Measurements from ENCODE around the gene LPO. TPM values are rescaled to one million over a fixed set of nuclear protein-coding genes. Genes with fewer than 3 reads are reported as not detected.

LPO gene
- total RNA-seq, 2 donors from 2014 or later: not detected

DNA sequence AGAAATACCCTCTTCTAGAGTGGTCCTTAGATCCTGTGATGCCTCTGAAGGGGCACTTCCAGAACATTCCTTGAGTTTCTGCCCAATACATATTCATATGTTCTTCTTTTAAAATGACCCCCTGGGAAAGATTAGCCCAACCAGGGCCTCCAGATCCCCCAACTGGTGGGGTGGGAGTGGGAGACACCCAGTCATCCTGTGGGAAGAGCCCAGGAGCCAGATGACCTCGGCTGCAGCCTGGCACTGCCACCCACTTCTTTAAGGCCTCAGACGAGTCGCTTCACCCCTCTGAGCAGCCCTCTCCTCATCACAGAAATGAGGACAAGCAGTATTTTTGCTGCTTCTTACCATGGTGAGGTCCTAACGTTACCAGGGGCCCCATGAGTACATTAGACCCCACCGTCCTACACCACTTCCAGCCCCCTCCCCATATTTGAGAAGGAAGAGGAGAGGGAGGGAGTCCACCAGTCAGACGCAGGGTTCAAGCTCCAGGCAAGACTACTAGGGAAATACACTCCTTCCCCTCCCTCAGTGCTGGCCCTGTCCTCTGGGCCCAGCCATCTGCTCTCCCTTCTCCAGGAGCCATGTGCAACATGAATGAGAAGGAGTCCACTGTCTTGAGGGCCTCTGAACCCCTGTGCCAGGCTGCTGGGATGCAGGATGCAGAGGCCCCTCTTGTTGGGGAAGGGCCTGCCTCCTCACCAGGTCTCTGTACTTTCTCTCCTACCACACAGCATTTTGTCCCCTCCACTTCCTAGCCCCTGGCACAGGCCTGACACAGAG is 30.6 kb downstream of the LPO start:
- Histone ChIP-seq H3K27ac (no peak overlapping the region), H3K4me3 (no peak overlapping the region), H3K9me3 (no peaks in the 10 kb centered on the region), H3K4me1 (ENCODE audit: control insufficient read depth in 1 of 2, low read depth in 2 of 2) (no peaks in the 10 kb centered on the region), H3K36me3 (no peaks in the 10 kb centered on the region), H3K27me3 (replicated peaks; ENCODE audit: insufficient read depth) (no peaks in the 10 kb centered on the region)
- ATAC-seq (ENCODE audit: insufficient number of reproducible peaks, low FRiP score, low read depth) (no peak), DNase-seq (ENCODE audit: low spot score) (no peak)
- TF ChIP-seq, protein P1, sequence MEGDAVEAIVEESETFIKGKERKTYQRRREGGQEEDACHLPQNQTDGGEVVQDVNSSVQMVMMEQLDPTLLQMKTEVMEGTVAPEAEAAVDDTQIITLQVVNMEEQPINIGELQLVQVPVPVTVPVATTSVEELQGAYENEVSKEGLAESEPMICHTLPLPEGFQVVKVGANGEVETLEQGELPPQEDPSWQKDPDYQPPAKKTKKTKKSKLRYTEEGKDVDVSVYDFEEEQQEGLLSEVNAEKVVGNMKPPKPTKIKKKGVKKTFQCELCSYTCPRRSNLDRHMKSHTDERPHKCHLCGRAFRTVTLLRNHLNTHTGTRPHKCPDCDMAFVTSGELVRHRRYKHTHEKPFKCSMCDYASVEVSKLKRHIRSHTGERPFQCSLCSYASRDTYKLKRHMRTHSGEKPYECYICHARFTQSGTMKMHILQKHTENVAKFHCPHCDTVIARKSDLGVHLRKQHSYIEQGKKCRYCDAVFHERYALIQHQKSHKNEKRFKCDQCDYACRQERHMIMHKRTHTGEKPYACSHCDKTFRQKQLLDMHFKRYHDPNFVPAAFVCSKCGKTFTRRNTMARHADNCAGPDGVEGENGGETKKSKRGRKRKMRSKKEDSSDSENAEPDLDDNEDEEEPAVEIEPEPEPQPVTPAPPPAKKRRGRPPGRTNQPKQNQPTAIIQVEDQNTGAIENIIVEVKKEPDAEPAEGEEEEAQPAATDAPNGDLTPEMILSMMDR (IDR thresholded peaks at IDR 0.05): no peak

DNA sequence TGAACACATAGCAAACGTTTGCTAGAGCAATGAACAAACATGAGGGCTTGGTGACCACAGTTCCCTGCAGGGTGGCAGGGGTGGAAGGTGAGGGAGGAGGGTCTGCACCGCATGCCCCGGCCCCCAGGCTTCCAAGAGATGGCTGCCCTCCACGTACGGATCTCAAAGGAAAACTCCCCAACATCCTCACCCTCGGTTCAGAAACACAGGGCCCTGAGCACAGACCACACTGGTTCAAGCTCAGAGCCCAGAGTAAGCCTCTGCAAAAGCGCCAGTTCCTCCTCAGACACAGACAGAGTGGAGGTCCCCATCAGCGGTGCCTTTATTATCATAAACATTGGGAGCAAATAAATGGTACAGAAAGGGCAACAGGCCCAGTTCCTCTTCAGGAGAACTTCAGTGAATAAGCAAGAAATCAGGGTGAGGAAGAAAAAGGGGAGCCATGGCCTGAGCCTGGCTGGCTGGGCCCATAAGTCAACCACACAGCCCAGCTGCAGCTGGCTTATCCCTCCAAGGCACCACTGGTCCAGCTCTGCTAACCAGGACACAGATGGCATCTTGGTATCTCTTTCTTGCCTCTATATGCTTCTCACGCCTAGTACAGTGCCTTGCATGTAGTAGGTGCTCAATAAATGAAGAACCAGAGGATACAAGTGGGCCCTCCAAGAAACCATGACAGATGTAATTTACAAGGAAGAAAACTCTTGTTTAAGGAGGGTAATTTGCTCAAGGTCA is 31.3 kb downstream of the LPO start:
- TF ChIP-seq, protein P1 (IDR thresholded peaks at IDR 0.05): no peak
- no peaks in the 10 kb centered on the region for H3K9me3 ChIP-seq
- no peak overlapping the region for H3K27ac ChIP-seq
- DNase-seq (ENCODE audit: low spot score) (no peak), ATAC-seq (ENCODE audit: insufficient number of reproducible peaks, low FRiP score, low read depth) (no peak)
- no peaks in the 10 kb centered on the region for H3K4me1 ChIP-seq (ENCODE audit: control insufficient read depth in 1 of 2, low read depth in 2 of 2)
- no peaks in the 10 kb centered on the region for H3K36me3 ChIP-seq
- H3K4me3 ChIP-seq: no peak overlapping the region
- H3K27me3 ChIP-seq (replicated peaks; ENCODE audit: insufficient read depth): no peaks in the 10 kb centered on the region

DNA sequence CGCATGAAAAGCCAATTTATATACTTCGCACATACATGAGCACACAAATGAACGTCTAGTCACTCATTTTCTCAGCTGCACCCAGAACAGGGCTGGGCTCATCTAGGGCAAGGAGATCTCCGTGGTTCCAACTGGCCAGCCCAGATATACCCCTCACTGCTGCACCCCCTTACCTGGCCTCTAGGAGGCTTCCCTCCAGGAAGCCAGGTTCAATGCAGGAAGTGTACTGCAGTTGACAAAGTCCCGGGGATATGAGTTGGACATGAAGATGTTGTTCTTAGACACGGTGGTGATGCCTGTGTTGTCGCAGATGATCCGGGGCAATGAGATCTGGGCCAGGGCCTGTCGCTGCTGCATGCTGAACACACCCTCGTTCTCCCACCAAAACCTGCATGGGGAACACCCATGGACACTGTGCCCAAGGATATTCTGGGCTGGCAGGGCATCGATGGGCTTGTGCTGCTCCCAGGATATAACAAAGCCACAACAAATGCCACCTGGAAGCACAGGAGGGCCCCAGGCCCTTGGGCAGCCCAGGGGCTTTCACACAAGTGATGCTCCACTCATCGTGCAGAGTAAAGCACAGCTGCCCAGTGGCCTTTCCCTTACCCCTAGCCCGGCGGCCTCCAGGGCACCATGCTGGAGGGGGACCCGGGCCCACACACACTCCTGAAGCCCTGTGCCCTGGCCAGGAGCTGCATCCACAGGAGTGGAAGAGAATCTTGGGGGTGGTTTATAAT is 32.3 kb downstream of the LPO start:
- Histone ChIP-seq H3K36me3 (no peaks in the 10 kb centered on the region), H3K27ac (no peak overlapping the region), H3K4me1 (ENCODE audit: control insufficient read depth in 1 of 2, low read depth in 2 of 2) (no peaks in the 10 kb centered on the region), H3K27me3 (replicated peaks; ENCODE audit: insufficient read depth) (no peaks in the 10 kb centered on the region), H3K4me3 (no peak overlapping the region), H3K9me3 (no peaks in the 10 kb centered on the region)
- ATAC-seq (ENCODE audit: insufficient number of reproducible peaks, low FRiP score, low read depth) (no peak), DNase-seq (ENCODE audit: low spot score) (no peak)
- TF ChIP-seq, protein P1 (IDR thresholded peaks at IDR 0.05): no peak

DNA sequence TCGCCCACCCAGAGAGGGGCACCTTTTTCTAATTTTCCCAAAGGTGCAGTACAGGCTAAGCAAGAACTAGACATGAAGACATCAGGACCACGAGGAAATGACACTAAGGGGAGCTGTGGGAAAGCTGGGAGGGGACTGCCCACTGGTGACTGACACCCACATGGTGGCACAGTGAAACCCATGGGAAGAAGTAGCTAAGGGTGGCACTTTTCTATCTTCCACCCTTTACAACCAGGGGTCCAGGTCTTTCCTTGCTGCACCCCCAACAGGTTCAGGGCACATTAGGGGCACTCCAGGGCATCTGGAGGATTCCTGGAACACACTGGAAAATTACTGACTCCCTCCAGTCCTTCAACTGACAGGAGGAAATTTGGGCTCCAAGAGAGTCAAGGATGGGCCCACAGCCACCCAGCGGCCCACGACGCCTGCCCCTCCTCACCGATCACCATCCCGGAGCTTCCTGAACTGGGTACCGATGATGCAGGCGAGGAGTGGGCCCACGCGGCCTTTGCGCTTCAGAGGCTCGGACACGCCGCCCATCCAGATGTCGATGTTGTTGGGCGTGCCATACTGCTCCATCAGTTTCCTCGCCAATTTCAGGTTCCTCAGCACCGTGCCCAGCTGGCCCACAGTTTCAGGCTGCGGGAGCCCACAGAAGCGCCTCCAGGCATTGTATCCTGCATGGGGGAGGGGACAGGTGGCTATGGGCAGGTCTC is 33.0 kb downstream of the LPO start:
- DNase-seq (ENCODE audit: low spot score): no peak
- H3K9me3 ChIP-seq: no peaks in the 10 kb centered on the region
- ATAC-seq (ENCODE audit: insufficient number of reproducible peaks, low FRiP score, low read depth): no peak
- no peak overlapping the region for H3K27ac ChIP-seq
- no peaks in the 10 kb centered on the region for H3K4me1 ChIP-seq (ENCODE audit: control insufficient read depth in 1 of 2, low read depth in 2 of 2)
- TF ChIP-seq, protein P1 (IDR thresholded peaks at IDR 0.05): no peak
- H3K36me3 ChIP-seq: no peaks in the 10 kb centered on the region
- H3K4me3 ChIP-seq: no peak overlapping the region
- H3K27me3 ChIP-seq (replicated peaks; ENCODE audit: insufficient read depth): no peaks in the 10 kb centered on the region
